Neural progenitor cell (in vitro differentiated cells): ENCODE data around the gene DNAJC13.

Source experiments
- CTCF ChIP-seq: fragments of 200-600 bp; sonication (generic); IDR thresholded peaks from 2 replicates; pipeline ENCODE4 v1.5.1; 2017; ENCODE audit warnings: antibody characterized with exemption, mild to moderate bottlenecking
- EZH2 ChIP-seq: fragments of 200-600 bp; sonication (generic); IDR thresholded peaks from 2 replicates; pipeline ENCODE4 v1.6.1; 2017; ENCODE audit warnings: antibody characterized with exemption, mild to moderate bottlenecking, moderate library complexity
- EZH2phosphoT487 ChIP-seq: fragments of 200-600 bp; sonication (generic); IDR thresholded peaks from 2 replicates; pipeline ENCODE4 v1.6.1; 2017; ENCODE audit warnings: antibody characterized with exemption

- no peak for TF ChIP-seq CTCF
- no peak for TF ChIP-seq EZH2
- TF ChIP-seq EZH2phosphoT487, result no peak
Measured at GRCh38 chr3:132433121-132433520, 15.8 kb downstream of the DNAJC13 start.
